HG03066 (cell line): ENCODE measurements around the gene CIT.
"Not testable (repeated sequence)": the region's sequence is repeated elsewhere in the genome, so short reads cannot be mapped to it uniquely, and the experiment has no call there.

Experiments
- ATAC-seq: cut with Tn5 transposase; IDR thresholded peaks from one replicate; pipeline ENCODE4 v1.9.1; 2021; ENCODE audit warnings: low read depth; ENCODE audit not compliant: unreplicated experiment

The CIT gene, protein sequence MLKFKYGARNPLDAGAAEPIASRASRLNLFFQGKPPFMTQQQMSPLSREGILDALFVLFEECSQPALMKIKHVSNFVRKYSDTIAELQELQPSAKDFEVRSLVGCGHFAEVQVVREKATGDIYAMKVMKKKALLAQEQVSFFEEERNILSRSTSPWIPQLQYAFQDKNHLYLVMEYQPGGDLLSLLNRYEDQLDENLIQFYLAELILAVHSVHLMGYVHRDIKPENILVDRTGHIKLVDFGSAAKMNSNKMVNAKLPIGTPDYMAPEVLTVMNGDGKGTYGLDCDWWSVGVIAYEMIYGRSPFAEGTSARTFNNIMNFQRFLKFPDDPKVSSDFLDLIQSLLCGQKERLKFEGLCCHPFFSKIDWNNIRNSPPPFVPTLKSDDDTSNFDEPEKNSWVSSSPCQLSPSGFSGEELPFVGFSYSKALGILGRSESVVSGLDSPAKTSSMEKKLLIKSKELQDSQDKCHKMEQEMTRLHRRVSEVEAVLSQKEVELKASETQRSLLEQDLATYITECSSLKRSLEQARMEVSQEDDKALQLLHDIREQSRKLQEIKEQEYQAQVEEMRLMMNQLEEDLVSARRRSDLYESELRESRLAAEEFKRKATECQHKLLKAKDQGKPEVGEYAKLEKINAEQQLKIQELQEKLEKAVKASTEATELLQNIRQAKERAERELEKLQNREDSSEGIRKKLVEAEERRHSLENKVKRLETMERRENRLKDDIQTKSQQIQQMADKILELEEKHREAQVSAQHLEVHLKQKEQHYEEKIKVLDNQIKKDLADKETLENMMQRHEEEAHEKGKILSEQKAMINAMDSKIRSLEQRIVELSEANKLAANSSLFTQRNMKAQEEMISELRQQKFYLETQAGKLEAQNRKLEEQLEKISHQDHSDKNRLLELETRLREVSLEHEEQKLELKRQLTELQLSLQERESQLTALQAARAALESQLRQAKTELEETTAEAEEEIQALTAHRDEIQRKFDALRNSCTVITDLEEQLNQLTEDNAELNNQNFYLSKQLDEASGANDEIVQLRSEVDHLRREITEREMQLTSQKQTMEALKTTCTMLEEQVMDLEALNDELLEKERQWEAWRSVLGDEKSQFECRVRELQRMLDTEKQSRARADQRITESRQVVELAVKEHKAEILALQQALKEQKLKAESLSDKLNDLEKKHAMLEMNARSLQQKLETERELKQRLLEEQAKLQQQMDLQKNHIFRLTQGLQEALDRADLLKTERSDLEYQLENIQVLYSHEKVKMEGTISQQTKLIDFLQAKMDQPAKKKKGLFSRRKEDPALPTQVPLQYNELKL (N-terminal part only)

DNA sequence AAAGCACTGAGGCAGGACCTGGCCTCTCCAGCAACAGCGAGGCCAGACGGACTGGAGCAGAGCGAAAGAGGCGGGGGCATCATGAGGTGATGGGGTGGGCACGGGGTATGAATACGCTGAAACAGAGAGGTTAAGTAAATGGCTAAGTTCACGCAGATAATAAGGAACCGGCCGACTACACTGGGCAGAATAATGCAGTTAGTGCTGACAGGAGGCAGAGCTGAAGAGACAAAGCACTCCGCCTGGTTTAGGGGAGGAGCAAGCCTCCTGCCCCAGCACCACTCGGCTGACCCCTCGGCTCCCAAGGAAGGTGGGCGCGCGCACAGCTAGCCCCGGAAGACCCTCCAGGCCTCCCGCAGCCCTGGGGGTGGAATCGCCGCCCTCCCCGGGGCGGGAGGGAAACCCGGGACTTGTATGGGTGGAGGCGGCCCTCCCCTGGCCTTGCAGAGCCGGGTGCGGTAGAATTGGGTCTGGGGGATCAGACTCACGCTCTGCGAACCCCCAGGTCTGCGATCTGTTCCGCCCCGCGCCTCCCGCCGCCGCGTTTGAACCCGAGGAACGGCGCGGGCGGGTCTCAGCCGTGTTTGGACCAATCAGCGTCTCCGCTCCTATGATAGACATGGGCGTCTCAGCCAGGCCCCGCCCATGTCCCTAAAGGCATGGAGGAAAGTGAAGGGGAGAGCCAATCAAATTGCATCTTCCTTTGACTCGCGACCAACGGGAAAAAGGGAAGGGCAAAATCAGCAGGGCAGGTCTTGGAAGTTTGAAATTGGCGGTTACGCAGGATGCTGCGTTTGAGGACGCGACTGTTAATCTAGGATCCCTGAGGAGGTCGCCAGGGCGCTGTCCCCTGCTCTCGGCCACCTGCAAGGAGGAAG is at the start of gene CIT:
TSS of gene CIT (minus strand) at position 560 of the 878 bp plus-strand sequence. CDS start 1,152 bp downstream, outside the sequence.
- ATAC-seq = peak; percentile 99

DNA sequence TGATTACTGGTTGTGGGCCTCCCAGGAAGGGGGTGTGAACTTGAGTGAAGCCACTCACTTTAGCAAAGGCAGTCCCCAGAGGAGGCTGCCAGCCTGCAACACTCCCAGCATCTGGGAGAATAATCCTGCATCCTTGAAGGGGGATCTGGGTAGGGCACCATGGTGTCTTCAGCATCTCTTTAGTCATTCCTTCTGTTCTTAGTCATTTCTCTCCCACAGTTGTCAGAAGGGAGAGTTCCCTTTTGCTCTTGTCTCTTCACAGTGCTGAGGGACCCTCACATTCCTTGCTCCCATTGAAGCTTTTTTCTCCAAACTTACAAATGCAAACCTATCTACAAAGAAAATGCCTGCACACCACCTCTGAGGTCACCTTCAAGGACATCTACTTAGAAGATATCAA is 48.1 kb upstream of the CIT start:
- ATAC-seq = no peak

DNA sequence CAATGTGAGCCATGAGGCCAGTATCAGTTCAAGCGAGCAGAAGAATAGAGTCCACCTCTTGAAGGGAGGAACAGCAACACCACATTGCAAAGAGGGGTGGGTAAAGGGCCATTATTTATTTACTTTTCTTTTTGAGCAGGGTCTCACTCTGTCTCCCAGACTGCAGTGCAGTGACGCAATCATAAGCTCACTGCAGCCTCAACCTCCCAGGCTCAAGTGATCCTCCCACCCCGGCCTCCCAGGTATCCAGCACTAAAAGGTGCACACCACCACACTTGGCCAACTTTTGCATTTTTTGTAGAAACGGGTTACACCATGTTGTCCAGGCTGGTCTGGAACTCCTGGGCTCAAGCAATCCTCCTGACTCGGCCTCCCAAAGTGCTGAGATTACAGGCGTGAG is 42.9 kb upstream of the CIT start:
- ATAC-seq = no peak

DNA sequence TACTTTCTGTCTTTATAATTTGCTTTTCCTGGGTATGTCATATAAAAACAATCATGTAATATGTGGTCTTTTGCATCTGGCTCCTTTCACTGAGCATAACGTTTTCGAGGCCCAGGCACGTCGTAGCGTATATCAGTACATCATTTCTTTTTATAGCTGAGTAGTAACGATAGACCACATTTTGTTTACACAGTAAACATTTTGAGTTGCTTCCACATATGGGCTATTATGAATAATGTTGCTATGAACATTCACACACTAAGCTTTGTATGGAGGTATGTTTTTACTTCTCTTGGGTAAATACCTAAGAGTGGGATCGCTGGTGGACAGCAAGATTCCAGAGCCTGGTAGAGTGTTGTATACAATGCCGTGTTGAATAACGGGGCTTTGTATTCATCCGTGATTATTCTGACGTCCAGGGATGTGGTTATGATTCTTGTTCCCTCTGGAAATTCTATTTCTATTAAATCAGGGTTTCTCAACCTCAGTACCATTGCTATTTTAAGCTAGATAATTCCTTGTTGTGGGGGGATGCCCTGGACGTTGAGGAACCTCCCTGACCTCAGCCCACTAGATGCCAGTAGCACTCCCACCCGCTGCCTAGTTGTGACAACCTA is 38.9 kb upstream of the CIT start:
- ATAC-seq = no peak

DNA sequence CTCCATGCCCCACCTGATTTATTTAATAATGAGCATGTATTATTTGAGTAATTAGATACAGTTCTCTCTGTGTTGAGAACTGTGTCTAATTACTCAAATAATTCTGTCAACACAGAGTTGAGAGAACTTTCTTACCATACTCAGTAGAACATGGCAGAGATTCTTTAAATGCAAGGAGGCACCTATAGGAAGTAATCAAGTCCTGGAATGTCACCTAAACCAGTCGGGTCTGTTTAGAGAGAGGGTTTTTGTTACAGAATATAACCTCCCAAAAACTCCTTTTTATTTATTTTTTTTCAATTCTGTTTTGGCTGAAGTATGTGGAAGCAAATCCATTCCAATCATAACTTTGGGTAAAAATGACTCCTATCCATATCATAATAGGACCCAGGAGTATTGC is 37.5 kb upstream of the CIT start:
- ATAC-seq = no peak

DNA sequence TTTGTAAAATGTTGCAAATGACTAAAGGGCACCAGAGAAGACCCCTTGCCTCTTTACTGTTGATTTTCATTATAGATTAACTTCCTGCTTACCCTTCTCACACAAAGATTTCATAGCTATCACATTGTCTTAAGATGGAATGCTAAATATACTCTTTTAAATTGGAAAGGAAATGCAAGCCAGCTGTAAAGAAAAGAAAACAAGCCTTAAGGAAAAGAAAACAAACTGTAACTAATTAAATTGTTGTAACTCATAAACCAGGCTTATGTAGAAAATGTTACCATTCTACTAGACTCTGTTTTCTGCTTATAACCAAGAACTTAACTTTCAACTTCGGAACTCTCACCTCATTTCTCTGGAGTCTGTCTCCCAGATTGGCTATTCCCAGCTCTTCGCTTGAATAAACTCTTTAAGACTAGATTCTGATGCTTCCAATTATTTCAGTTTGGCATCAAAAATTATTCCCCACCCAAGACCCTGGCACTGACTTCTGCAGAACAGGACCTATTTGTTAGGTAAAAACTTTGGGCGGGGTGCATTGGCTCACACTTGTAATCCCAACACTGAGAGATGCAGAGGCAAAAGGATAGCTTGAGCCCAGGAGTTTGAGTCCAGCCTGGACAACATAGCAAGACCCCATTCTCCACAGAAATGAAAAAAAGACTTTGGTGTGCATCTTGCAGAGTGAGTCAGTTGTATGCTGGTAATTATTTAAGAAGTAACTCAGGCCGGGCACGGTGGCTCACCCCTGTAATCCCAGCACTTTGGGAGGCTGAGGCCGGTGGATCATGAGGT is 36.6 kb upstream of the CIT start:
- no peak for ATAC-seq

DNA sequence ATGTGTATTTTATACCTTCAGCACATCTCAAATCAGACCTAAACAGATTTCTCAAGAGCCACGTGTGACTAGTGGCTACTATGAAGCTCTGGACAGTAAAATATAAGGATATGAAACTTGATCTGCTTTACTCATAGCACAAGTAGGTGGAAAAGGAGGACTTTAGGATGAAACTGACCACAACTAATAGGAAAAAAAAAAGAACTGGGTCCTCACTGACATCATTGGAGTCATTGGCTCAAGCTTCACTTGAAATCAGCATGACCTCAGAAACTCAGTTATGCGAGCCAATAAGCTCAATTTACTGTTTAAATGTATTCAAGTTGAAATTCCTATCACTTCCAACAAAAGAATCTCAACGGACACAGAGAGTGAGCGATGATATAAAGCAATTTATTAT is 34.1 kb upstream of the CIT start:
- ATAC-seq = no peak

DNA sequence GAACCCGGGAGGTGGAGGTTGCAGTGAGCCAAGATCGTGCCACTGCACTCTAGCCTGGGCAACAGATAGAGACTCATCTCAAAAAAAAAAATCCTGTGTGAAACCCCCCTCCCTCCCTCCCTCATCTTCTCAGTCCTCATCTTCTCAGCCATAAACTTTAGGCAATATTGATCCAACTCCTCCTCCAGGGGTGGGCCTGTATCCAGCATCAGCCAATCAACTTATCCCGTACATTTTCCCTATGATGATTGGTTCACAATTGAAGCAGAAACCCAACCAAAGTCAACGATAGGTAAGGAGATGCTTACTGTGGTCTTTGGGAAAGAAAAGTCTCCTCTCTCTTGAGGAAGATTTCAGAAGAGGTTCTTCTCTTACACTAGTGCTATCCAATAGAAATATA is 33.5 kb upstream of the CIT start:
- ATAC-seq = no peak

DNA sequence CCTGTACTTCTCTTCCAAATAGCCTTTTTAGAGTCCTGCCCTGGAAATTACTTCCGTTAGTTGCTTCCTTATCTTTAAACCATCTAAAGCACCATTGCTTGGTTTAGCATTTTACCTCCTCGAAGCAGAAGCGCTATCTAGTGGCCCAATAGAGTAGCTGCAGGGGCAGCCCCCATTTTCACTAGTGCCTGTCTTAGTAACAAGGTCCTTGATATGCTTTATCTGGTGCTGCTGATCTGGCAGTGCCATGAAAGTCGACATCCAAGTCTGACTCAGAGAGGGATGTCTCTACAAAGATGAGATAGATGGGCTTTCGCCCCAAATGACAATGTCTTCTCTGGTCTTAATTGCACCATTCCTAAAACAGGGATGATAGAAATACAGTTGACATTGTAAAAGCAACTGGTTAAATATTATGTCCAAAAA is 25.0 kb upstream of the CIT start:
- ATAC-seq = no peak

DNA sequence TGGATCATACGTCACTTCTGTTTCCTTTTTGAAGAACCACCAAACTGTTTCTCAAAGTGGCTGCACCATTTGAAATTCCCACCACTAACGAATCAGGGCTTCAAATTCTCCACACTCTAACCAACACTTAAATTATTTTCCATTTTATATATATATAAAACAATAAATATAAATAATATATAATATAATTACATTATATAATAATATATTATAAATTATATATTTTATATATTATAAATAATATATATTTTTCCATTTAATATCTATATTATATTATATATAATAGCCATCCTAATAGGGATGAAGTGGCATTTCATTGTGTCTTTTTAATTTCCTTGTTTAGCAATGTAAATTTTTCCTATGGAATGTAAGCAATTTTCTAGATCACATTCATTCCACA is 24.6 kb upstream of the CIT start:
- ATAC-seq = no peak

DNA sequence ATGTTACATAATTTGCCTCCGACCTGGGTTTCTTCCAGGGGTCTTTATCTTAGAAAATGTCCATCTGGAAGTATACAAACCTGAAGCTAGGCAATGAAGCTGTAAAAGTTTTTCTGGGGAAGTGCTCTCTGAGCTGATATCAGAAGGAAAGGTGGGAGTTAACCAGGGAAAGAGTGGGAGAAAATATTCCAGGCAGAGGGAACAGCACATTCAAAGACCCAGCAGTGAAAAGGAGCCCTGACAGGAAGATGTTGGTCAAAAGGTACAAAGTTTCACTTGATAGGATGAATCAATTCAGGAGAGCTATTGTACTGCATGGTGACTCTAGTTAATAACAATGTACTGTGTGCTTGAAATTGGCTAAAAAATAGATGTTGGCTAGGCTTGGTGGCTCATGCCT is 17.8 kb upstream of the CIT start:
- ATAC-seq = no peak

DNA sequence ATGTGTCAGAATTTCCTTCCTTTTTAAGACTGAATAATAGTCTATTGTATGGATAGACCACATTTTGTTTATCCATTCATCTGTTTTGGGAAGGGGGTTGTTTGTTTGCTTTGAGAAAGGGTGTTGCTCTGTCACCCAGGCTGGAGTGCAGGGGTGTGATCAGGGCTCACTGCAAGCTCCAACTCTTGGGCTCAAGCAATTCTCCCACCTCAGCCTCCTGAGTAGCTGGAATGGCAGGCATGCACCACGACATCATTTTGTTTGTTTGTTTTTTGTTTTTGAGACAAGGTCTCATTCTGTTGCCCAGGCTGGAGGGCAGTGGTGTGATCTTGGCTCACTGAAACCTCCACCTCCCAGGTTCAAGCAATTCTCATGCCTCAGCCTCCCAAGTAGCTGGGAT is 15.5 kb upstream of the CIT start:
- ATAC-seq = not testable (repeated sequence)

DNA sequence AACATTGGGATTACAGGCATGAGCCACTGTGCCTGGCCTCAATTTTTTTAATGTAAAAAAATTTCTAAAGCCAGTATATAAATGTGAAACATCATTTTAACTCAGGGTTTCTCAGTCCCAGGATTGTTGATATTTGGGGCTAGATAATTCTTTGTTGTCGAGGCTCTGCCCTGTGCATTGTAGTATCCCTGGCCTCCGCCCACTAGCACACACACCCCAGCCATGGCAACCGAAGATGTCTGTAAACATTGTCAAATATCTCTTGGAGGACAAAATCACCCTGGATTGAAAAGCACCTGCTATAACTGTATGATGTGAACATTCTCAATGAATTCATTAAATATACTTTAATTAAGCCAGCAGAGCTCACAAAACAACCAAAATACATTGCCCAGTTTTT is 8.4 kb upstream of the CIT start:
- no peak for ATAC-seq

DNA sequence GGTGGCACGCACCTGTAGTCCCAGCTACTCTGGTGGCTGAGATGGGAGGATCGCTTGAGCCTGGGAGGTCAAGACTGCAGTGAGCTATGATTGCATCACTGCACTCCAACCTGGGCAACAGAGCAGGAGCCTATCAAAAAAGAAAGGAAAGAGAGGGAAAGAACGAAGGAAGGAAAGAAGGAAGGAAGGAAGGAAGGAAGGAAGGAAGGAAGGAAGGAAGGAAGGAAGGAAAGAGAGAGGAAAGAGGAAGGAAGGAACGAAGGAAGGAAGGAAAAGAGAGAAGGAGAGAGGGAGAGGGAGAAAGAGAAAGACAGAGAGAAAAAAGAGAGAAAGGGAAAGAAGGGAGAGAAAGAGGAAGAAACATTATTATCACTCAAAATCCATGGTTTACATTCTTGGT is 6.7 kb upstream of the CIT start:
- ATAC-seq = not testable (repeated sequence)

DNA sequence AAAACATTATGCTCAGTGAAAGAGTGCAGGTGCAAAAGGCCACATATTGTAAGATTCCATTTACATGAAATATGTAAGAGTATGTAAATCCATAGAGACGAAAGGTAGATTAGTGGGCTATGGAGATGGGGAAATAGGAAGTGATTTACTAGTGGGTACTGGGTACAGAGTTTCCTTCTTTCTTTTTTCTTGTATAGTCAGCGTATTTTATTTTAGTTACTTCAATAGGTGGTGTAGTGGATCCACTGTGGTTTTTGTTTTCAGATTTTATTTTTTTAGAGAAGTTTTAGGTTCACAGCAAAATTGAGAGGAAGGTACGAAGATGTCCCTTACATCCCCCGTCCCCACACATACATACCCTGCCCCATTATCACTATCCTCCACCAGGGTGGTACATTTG is 6.1 kb upstream of the CIT start:
- ATAC-seq = no peak

DNA sequence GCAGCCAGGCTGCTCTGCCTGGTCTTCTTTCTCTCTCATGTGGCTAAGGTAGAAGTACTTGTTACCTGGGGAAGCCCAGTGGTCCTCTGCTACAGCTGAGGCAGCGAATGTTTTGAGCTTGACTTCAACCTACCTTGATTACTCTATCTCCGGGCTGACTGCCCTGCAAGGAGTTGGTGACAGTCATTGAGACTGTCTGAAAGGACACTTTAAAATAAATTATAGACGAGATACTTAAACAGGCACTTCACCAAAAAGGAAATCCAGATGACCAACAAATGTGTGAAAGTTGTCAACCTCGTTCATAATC is 474 bp upstream of the CIT start:
- peak; percentile 67 for ATAC-seq

DNA sequence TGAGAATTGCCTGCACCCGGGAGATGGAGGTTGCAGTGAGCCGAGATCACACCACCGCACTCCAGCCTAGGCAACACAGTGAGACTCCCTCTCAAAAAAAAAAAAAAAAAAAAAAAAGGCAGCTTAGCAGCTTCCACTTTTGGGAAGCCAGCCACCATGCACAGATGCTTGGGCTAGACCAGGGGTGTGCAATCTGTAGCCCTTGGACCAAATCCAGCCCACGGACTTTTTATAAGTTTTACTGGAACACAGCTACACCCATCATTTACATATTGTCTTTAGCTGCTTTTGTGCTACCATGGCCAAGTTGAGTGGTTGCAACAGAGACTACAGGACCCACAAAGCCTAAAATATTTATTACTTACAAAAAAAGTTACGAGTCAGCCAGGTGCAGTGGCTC is 6.7 kb downstream of the CIT start:
- no peak for ATAC-seq

DNA sequence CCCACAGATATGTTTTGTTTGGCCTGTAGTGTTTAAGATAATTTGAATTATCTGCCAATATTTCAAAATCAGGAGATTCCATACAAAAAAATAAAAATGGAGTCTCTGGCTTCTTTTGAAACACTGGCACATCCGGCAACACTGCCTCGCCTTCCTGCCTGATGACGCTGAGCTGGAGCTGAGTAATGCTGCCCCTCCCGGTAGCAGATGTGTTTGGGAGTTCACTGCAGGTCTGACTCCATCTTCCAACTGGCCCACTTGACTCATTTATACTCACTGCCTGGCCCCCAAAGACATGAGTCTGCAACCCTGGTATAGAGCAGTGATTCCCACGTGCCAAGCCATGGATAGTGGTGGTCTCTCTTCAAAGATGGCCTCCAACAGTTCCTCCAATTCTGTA is 7.4 kb downstream of the CIT start:
- no peak for ATAC-seq

DNA sequence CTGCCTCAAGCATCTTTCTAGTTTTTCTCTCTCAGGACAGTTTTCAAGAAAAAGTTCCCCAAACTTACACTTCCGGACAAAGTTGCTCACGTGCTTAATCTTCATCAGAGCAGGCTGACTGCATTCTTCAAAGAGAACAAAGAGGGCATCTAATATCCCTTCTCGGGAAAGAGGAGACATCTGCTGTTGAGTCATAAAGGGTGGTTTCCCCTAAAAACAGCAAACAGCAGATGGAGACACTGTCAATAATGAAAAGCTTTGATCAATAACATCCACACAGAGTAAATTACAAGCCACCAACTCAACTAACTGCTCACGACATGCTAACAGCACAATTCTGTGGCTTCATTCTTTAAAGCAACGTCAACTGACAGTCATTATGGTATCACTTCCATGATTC is 8.1 kb downstream of the CIT start:
- no peak for ATAC-seq
